Coronary artery (tissue), 2 donors: ENCODE data around the gene PIP5KL1.

Experiments used
- DNase-seq: peaks from one replicate; pipeline ENCODE4 v3.0.0-alpha.2; 2017; ENCODE audit warnings: low spot score
- H3K27ac ChIP-seq, 2 donors: fragments of 200-600 bp; sonication (generic); one replicate each; pipeline ENCODE4 v1.5.1; 2016 to 2019
- H3K4me3 ChIP-seq: fragments of 200-600 bp; sonication (generic); 2 replicates; pipeline ENCODE4 v1.5.1; 2016; ENCODE audit warnings: mild to moderate bottlenecking, moderate library complexity
- TF ChIP-seq, protein P1 (sequence below): fragments of 200-600 bp; sonication (generic); IDR thresholded peaks from one replicate; pipeline ENCODE4 v1.5.1; 2019; ENCODE audit warnings: antibody characterized with exemption

PIP5KL1 gene

GRCh38 chr9:127930231-127931091 lies at the start of gene PIP5KL1:
Gene PIP5KL1 (minus strand): TSS chr9:127930777. CDS start chr9:127930752, 25 bp downstream.
- peak within 1 kb of the TSS; percentile 74 for H3K4me3 ChIP-seq
- no peak within 1 kb of the TSS for H3K27ac ChIP-seq
- DNase-seq = no peak
- TF ChIP-seq, protein P1, sequence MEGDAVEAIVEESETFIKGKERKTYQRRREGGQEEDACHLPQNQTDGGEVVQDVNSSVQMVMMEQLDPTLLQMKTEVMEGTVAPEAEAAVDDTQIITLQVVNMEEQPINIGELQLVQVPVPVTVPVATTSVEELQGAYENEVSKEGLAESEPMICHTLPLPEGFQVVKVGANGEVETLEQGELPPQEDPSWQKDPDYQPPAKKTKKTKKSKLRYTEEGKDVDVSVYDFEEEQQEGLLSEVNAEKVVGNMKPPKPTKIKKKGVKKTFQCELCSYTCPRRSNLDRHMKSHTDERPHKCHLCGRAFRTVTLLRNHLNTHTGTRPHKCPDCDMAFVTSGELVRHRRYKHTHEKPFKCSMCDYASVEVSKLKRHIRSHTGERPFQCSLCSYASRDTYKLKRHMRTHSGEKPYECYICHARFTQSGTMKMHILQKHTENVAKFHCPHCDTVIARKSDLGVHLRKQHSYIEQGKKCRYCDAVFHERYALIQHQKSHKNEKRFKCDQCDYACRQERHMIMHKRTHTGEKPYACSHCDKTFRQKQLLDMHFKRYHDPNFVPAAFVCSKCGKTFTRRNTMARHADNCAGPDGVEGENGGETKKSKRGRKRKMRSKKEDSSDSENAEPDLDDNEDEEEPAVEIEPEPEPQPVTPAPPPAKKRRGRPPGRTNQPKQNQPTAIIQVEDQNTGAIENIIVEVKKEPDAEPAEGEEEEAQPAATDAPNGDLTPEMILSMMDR = no peak

GRCh38 chr9:127980060-127980705 lies 49.6 kb upstream of the PIP5KL1 start:
- TF ChIP-seq, protein P1 = no peak
- H3K27ac ChIP-seq = peak overlapping the region; percentile 71 to 96
- H3K4me3 ChIP-seq = peak overlapping the region; percentile 98
- DNase-seq = no peak

GRCh38 chr9:127979333-127980059 lies 48.9 kb upstream of the PIP5KL1 start:
- TF ChIP-seq, protein P1 = no peak
- no peak for DNase-seq
- H3K4me3 ChIP-seq = peak overlapping the region; percentile 98
- H3K27ac ChIP-seq = peak overlapping the region; percentile 71 to 96

DNA sequence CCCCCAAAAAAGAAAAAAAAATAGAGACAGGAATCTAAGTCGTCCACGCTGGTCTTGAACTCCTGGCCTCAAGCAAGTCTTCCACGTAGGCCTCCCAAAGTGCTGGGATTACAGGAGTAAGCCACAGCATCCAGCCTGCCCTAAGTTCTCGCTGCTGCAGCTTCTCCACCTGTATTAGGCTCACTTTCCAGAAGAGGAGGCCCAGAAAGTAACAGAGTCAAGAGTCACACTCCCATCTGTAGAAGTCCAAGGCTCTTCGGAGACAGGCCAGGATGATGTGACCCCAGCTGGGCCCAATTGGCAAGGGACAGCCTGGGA lies 48.4 kb upstream of the PIP5KL1 start:
- Histone ChIP-seq H3K27ac (peak overlapping the region; percentile 71 to 96), H3K4me3 (peak overlapping the region; percentile 98)
- DNase-seq = no peak
- TF ChIP-seq, protein P1 = no peak

DNA sequence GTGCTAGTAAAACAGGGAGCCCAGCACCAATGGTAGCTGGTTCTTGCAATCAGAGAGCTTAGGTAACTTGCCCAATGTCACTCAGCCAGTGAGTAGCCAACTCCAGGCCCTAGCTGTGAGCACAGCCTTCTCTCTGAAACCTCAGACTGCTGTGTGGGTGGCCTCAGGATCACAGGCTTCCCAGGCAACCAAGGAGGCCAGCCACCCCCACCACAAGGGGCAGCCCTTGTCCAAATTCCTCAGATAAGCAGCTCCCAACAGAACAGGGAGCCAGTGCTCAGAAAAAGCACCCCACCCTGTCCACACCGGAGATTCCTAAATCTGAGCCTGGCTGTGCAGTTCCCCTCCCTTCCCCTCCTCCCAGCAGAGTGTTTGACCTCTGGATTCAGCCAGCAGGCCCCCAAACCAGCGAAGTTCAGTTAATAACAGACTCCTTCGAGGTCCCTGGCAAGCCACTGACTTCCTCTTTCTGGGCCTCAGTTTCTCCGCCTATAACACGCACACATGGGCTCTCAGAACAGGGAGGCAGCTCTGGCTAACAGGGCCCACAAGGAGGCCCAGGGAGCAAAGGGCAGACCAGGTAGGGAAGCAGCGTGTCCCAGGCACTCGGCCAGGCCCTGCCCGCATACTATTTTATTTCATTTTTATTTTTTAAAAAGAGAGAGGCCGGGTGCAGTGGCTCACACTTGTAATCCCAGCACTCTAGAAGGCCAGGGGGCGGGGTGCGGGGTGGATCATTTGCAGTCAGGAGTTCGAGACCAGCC lies 47.5 kb upstream of the PIP5KL1 start:
- TF ChIP-seq, protein P1 = no peak
- peak overlapping the region; percentile 71 to 96 for H3K27ac ChIP-seq
- peak; percentile 94 for DNase-seq
- peak overlapping the region; percentile 98 for H3K4me3 ChIP-seq

- Histone ChIP-seq H3K4me3 (peak overlapping the region; percentile 98), H3K27ac (peak overlapping the region; percentile 71 to 96)
- TF ChIP-seq, protein P1 = no peak
- no peak for DNase-seq
These were observed 46.7 kb upstream of the PIP5KL1 start for GRCh38 chr9:127977009-127977883.
